A673 (cell line): ENCODE results near the gene PPARG. TPM values are rescaled to one million over a fixed set of nuclear protein-coding genes. Genes with fewer than 3 reads are reported as not detected.

ENCODE experiments used
- BruUV-seq: library from RNA; stranded (reverse); fragments of 400-500 nt; replicated peaks from 2 replicates; lab custom pipeline; 2021; lab: Mats Ljungman, UMichigan
- CTCF ChIA-PET: fragments of 300-600 bp; sonication (Branson Sonifier 250); formaldehyde crosslinking; loops from one replicate; lab custom pipeline; 2022; ENCODE audit warnings: antibody characterized with exemption; lab: Charles Lee
- POLR2A ChIA-PET: fragments of 300-600 bp; sonication (Branson Sonifier 250); formaldehyde crosslinking; loops from one replicate; lab custom pipeline; 2022; ENCODE audit warnings: antibody characterized with exemption; ENCODE audit not compliant: low non-redundant PET; lab: Charles Lee
- DNase-seq: peaks from one replicate; pipeline ENCODE4 v3.0.0-alpha.2; 2015; ENCODE audit warnings: low spot score
- H3K27ac ChIP-seq: fragments of 200-600 bp; sonication (generic); 2 replicates; pipeline ENCODE4 v1.5.1; 2016; ENCODE audit warnings: mixed run types, low read depth, mild to moderate bottlenecking, mixed read lengths, antibody characterized with exemption, low read length; ENCODE audit not compliant: poor library complexity, severe bottlenecking
- H3K27me3 ChIP-seq: fragments of 200-600 bp; sonication (generic); replicated peaks from 2 replicates; pipeline ENCODE4 v1.6.1; 2017; ENCODE audit warnings: mixed run types, low read depth, mild to moderate bottlenecking, mixed read lengths, antibody characterized with exemption, low read length; ENCODE audit not compliant: insufficient read depth, poor library complexity
- H3K36me3 ChIP-seq: fragments of 200-600 bp; sonication (generic); 2 replicates; pipeline ENCODE4 v1.6.1; 2016; ENCODE audit warnings: mixed run types, mild to moderate bottlenecking, mixed read lengths, antibody characterized with exemption, low read length; ENCODE audit not compliant: insufficient read depth, poor library complexity, severe bottlenecking
- H3K4me1 ChIP-seq: fragments of 200-600 bp; sonication (generic); 2 replicates; pipeline ENCODE4 v1.6.1; 2017; ENCODE audit warnings: mixed run types, mild to moderate bottlenecking, mixed read lengths, antibody characterized with exemption, low read length; ENCODE audit not compliant: insufficient read depth, poor library complexity, severe bottlenecking
- H3K4me3 ChIP-seq: fragments of 200-600 bp; sonication (generic); 2 replicates; pipeline ENCODE4 v1.5.1; 2016; ENCODE audit warnings: low read depth, mixed run types, mild to moderate bottlenecking, mixed read lengths, low read length; ENCODE audit not compliant: poor library complexity, severe bottlenecking
- H3K9me3 ChIP-seq: fragments of 200-600 bp; sonication (generic); 2 replicates; pipeline ENCODE4 v1.6.1; 2016; ENCODE audit warnings: mixed run types, low read depth, mild to moderate bottlenecking, mixed read lengths, antibody characterized with exemption, low read length; ENCODE audit not compliant: poor library complexity, severe bottlenecking
- EZH2 ChIP-seq: fragments of 200-600 bp; sonication (generic); IDR thresholded peaks from 2 replicates; pipeline ENCODE4 v1.6.1; 2017; ENCODE audit warnings: borderline replicate concordance, low read depth, mild to moderate bottlenecking, mixed read lengths, antibody characterized with exemption, low read length; ENCODE audit not compliant: poor library complexity, severe bottlenecking
- intact Hi-C: fragments of 100-400 bp; cut with micrococcal nuclease; formaldehyde crosslinking; loops from one replicate; pipeline ENCODE4 v1.10.0; 2022; ENCODE audit not compliant: unreplicated experiment
- total RNA-seq: library from RNA; stranded (reverse); gene quantifications from 2 replicates; pipeline ENCODE4 v1.2.3, GENCODE V29; 2021
- TF ChIP-seq, protein P1 (sequence below): fragments of 300-800, 200-600 bp; sonication (generic); conservative IDR thresholded peaks from 2 replicates; pipeline ENCODE4 v1.5.1; 2017; ENCODE audit warnings: low read depth, mild to moderate bottlenecking, antibody characterized with exemption, low read length, moderate library complexity, mixed read lengths

The PPARG gene
- total RNA-seq, 1 experiment from 2014 or later: 0.62 TPM

DNA sequence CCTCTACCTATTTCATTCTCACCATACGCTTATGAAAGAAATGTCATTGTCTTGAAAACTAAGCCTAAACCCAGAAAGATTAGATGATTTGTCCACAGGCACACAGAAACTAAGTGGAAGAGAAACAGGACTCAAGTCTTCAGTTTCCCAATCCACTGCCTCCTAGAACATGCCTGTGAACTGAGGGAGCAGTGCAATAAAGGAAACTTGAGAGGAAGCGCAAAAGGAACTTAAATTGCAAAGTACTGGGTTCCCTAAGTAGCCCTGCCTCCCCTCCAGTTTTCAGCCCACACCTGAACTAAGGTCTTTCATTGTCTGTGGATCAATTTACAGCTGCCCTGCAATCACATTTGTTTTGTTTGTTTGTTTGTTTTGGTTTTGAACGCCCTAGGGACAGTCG lies 138.7 kb downstream of the PPARG start:
- intact Hi-C loops: no loop called here
- Histone ChIP-seq H3K4me1 (no peaks in the 10 kb centered on the region), H3K9me3 (no peaks in the 10 kb centered on the region), H3K4me3 (no peak overlapping the region), H3K27me3 (peaks cover 18% of the 10 kb centered on the region), H3K36me3 (no peaks in the 10 kb centered on the region), H3K27ac (no peak overlapping the region)
- TF ChIP-seq EZH2: no peak
- no peak for DNase-seq
- POLR2A ChIA-PET: no interaction called here
- no TSS peak for BruUV-seq
- CTCF ChIA-PET: no interaction called here

- DNase-seq: no peak
- peaks cover 20% of the 10 kb centered on the region for H3K27me3 ChIP-seq
- no peak overlapping the region for H3K4me3 ChIP-seq
- POLR2A ChIA-PET: no interaction called here
- intact Hi-C loops: no loop called here
- H3K9me3 ChIP-seq: no peaks in the 10 kb centered on the region
- BruUV-seq: no TSS peak
- H3K27ac ChIP-seq: no peak overlapping the region
- CTCF ChIA-PET: interaction anchor here (0.5 kb wide), 1 partner anchor 488 kb away, joined by 3 read pairs; no protein-coding TSS in a partner anchor
- no peaks in the 10 kb centered on the region for H3K4me1 ChIP-seq
- no peaks in the 10 kb centered on the region for H3K36me3 ChIP-seq
- no peak for TF ChIP-seq EZH2
- TF ChIP-seq, protein P1, sequence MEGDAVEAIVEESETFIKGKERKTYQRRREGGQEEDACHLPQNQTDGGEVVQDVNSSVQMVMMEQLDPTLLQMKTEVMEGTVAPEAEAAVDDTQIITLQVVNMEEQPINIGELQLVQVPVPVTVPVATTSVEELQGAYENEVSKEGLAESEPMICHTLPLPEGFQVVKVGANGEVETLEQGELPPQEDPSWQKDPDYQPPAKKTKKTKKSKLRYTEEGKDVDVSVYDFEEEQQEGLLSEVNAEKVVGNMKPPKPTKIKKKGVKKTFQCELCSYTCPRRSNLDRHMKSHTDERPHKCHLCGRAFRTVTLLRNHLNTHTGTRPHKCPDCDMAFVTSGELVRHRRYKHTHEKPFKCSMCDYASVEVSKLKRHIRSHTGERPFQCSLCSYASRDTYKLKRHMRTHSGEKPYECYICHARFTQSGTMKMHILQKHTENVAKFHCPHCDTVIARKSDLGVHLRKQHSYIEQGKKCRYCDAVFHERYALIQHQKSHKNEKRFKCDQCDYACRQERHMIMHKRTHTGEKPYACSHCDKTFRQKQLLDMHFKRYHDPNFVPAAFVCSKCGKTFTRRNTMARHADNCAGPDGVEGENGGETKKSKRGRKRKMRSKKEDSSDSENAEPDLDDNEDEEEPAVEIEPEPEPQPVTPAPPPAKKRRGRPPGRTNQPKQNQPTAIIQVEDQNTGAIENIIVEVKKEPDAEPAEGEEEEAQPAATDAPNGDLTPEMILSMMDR: no peak
Measured at GRCh38 chr3:12428126-12428525, 139.3 kb downstream of the PPARG start.

- Histone ChIP-seq H3K4me3 (no peak overlapping the region), H3K27ac (no peak overlapping the region), H3K4me1 (no peaks in the 10 kb centered on the region), H3K36me3 (no peaks in the 10 kb centered on the region), H3K27me3 (peaks cover 29% of the 10 kb centered on the region), H3K9me3 (no peaks in the 10 kb centered on the region)
- BruUV-seq: no TSS peak
- DNase-seq: no peak
- intact Hi-C loops: no loop called here
- CTCF ChIA-PET: no interaction called here
- TF ChIP-seq EZH2: no peak
- TF ChIP-seq, protein P1: no peak
- POLR2A ChIA-PET: no interaction called here
Measured at GRCh38 chr3:12430086-12430485, 141.2 kb downstream of the PPARG start.

DNA sequence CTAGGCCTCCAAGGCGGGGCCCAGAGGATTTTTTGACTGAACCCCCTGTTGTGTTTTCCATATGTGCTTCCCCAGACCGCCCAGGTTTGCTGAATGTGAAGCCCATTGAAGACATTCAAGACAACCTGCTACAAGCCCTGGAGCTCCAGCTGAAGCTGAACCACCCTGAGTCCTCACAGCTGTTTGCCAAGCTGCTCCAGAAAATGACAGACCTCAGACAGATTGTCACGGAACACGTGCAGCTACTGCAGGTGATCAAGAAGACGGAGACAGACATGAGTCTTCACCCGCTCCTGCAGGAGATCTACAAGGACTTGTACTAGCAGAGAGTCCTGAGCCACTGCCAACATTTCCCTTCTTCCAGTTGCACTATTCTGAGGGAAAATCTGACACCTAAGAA lies 145.0 kb downstream of the PPARG start:
- Histone ChIP-seq H3K4me3 (no peak overlapping the region), H3K27ac (no peak overlapping the region), H3K9me3 (no peaks in the 10 kb centered on the region), H3K27me3 (peaks cover 47% of the 10 kb centered on the region), H3K4me1 (no peaks in the 10 kb centered on the region), H3K36me3 (no peaks in the 10 kb centered on the region)
- intact Hi-C loops: no loop called here
- CTCF ChIA-PET: no interaction called here
- TF ChIP-seq EZH2: no peak
- TF ChIP-seq, protein P1: no peak
- POLR2A ChIA-PET: no interaction called here
- DNase-seq: no peak
- BruUV-seq: no TSS peak
